Activated T-helper 1 cell treated with anti-CD3 and anti-CD28 coated beads, Interleukin-12 subunit alpha, Interleukin-12 subunit beta, Interleukin-2, Interleukin-4 antibody, amounts not matched to agents 30 ng/mL and 10 ng/mL and 1 ng/mL, durations not matched to agents 14 hours and 24 hours and 36 hours (primary cell): ENCODE data around the gene BCAS3. TPM values are rescaled to one million over a fixed set of nuclear protein-coding genes. Genes with fewer than 3 reads are reported as not detected.

Experiments used
- DNase-seq: peaks from one replicate; pipeline ENCODE4 v3.0.0; 2021; ENCODE audit warnings: low spot score
- H3K27ac Mint-ChIP-seq: one replicate; pipeline ENCODE4 v1.8.0; 2021; ENCODE audit warnings: mild to moderate bottlenecking, mixed read lengths
- H3K27me3 Mint-ChIP-seq: one replicate; pipeline ENCODE4 v1.8.0; 2022; ENCODE audit warnings: mild to moderate bottlenecking, moderate library complexity, mixed read lengths; ENCODE audit not compliant: insufficient read depth
- H3K36me3 Mint-ChIP-seq: one replicate; pipeline ENCODE4 v1.8.0; 2021; ENCODE audit warnings: low read depth, mixed read lengths
- H3K4me1 Mint-ChIP-seq: one replicate; pipeline ENCODE4 v1.8.0; 2021; ENCODE audit warnings: low read depth, mixed read lengths
- H3K4me3 Mint-ChIP-seq: one replicate; pipeline ENCODE4 v1.8.0; 2021; ENCODE audit warnings: mild to moderate bottlenecking, moderate library complexity, mixed read lengths
- H3K9me3 Mint-ChIP-seq: one replicate; pipeline ENCODE4 v1.8.0; 2021; ENCODE audit warnings: mixed read lengths
- intact Hi-C: fragments of 100-400 bp; cut with micrococcal nuclease; formaldehyde crosslinking; loops from one replicate; pipeline ENCODE4 v1.15.1; 2024
- total RNA-seq: library from RNA; stranded (reverse); gene quantifications from 2 replicates; pipeline ENCODE4 v1.2.3, GENCODE V29; 2022

The BCAS3 gene
- total RNA-seq, 1 donor from 2014 or later, result 8.3 TPM

DNA sequence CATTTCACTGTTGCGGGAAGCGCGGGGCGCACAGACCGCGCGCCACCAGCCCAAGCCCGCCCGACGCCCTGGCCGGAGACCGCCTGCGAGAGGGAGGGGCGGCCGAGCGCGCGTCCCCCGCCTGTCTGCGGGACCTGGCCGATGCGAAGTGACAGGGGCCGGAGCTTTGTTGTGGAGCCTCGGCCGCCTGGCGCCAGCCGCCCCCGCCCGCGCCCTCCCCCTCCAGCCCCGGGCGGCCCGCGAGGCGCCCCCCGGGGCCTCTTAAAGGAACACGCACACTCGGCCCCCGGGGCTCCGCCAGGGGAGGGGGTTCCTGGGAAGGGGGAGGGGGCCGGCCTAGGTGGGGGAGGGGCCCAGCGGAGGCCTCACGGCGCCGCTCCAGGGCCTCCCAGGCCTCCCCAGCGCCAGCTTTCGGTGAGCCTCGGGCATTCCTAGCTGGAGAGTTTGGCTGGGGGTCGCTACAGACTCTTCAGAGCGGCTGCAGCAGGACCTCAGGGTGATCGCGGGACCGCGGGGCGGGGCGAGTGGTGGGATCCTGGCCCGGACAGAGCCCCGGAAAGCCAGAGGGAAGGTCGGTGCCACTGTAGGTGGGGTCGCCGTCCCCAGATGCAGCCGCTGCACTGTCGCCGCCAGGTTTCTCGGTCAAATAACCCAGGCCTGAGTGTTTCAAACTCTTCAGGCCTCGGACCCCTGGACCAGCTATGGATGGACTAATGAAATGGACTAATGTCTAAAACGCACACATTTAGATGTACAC lies 719.6 kb downstream of the BCAS3 start:
- DNase-seq, result no peak
- Mint-ChIP-seq H3K27ac (no peak overlapping the region), H3K4me1 (peaks cover 13% of the 10 kb centered on the region), H3K4me3 (no peak overlapping the region), H3K36me3 (no peaks in the 10 kb centered on the region), H3K27me3 (peaks cover 55% of the 10 kb centered on the region), H3K9me3 (no peaks in the 10 kb centered on the region)
- intact Hi-C loops, result no loop called here

- peak overlapping the region; percentile 56 for H3K4me3 Mint-ChIP-seq
Observed at GRCh38 chr17:61398721-61399130, 721.1 kb downstream of the BCAS3 start.

GRCh38 chr17:61399131-61400065 lies 721.7 kb downstream of the BCAS3 start, which contains the start of gene TBX2:
Gene TBX2, plus strand, starts transcription at chr17:61399843. Its CDS starts 334 bp downstream, at chr17:61400177.
- H3K4me3 Mint-ChIP-seq, result peak within 1 kb of the TSS; percentile 56
- H3K36me3 Mint-ChIP-seq, result peaks cover 2% of the 10 kb centered on the region
- no peak for DNase-seq
- peaks cover 29% of the 10 kb centered on the region for H3K4me1 Mint-ChIP-seq
- intact Hi-C loops, result loop anchor here (5.0 to 10.0 kb wide), 2 partner anchors 235 to 677 kb away; no protein-coding TSS in a partner anchor
- H3K27ac Mint-ChIP-seq, result peak within 1 kb of the TSS; percentile 78
- H3K9me3 Mint-ChIP-seq, result no peaks in the 10 kb centered on the region
- peaks cover 56% of the 10 kb centered on the region for H3K27me3 Mint-ChIP-seq

More at GRCh38 chr17:61398721-61399130, 721.1 kb downstream of the BCAS3 start:
- Mint-ChIP-seq H3K4me1 (peaks cover 28% of the 10 kb centered on the region), H3K36me3 (peaks cover 2% of the 10 kb centered on the region), H3K27ac (peak overlapping the region; percentile 78), H3K9me3 (no peaks in the 10 kb centered on the region), H3K27me3 (peaks cover 58% of the 10 kb centered on the region)
- intact Hi-C loops, result loop anchor here (1.0 kb wide), 1 partner anchor 55 kb away; no protein-coding TSS in a partner anchor
- no peak for DNase-seq

DNA sequence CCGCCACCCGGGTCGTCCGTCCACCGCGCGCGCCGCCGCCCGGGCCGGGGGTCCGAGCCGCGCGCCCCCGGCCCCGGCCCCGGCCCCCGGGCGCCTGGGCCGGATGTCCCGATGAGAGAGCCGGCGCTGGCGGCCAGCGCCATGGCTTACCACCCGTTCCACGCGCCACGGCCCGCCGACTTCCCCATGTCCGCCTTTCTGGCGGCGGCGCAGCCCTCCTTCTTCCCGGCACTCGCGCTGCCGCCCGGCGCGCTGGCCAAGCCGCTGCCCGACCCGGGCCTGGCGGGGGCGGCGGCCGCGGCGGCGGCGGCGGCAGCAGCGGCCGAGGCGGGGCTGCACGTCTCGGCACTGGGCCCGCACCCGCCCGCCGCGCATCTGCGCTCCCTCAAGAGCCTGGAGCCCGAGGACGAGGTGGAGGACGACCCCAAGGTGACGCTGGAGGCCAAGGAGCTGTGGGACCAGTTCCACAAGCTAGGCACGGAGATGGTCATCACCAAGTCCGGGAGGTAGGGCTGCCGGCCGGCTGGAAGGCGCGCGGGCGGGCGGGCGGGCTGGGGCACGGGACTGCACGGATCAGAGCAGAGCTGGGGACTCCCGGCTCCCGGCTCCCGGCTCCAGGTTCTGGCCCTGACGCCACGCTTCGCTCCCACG lies 722.5 kb downstream of the BCAS3 start:
- Mint-ChIP-seq H3K4me1 (peaks cover 29% of the 10 kb centered on the region), H3K36me3 (peaks cover 2% of the 10 kb centered on the region), H3K4me3 (no peak overlapping the region), H3K9me3 (no peaks in the 10 kb centered on the region), H3K27me3 (peaks cover 53% of the 10 kb centered on the region), H3K27ac (no peak overlapping the region)
- intact Hi-C loops, result loop anchor here (5.0 to 10.0 kb wide), 2 partner anchors 235 to 678 kb away; no protein-coding TSS in a partner anchor
- DNase-seq, result no peak

DNA sequence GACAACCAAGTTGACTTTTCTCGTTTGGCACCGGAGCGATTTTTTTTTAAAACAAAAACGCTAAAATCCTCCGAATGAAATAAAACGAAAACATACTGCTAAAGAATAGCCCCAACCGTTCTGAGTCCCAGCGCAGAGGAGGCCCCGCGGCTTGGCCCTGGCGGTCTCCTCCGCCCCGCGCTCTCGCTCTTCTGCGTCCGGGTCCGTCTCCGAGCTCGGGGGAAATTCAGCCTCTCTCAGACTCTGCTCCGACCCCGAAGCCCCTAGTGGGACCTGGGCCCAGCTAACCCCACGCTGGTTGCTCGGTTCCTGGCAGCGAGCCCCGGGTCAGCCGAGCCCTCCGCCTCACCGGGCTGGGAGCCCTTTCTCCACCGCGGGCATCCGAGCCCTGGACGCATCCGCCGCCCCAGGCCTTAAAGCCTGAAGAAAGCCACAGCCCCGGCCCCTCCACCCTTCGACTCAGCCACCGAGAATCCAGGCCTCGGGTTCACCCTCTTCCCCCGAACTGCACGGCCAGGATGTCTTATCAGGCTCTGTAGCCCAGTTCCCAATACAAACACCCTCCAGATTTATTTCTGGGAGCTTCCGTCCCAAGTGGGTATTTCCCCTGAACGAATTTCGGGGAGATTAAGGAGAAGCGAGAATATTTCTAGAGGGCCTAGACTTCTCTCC lies 723.2 kb downstream of the BCAS3 start:
- H3K4me1 Mint-ChIP-seq, result peaks cover 29% of the 10 kb centered on the region
- peaks cover 49% of the 10 kb centered on the region for H3K27me3 Mint-ChIP-seq
- H3K4me3 Mint-ChIP-seq, result no peak overlapping the region
- no peaks in the 10 kb centered on the region for H3K9me3 Mint-ChIP-seq
- DNase-seq, result no peak
- intact Hi-C loops, result loop anchor here (5.0 to 10.0 kb wide), 2 partner anchors 234 to 679 kb away; no protein-coding TSS in a partner anchor
- H3K36me3 Mint-ChIP-seq, result peaks cover 2% of the 10 kb centered on the region
- H3K27ac Mint-ChIP-seq, result peak overlapping the region; percentile 23

- peak overlapping the region; percentile 34 for H3K27ac Mint-ChIP-seq
- no peak for DNase-seq
- H3K4me3 Mint-ChIP-seq, result no peak overlapping the region
- peaks cover 29% of the 10 kb centered on the region for H3K4me1 Mint-ChIP-seq
- no peaks in the 10 kb centered on the region for H3K9me3 Mint-ChIP-seq
- intact Hi-C loops, result loop anchor here (2.0 to 10.0 kb wide), 3 partner anchors 51 to 679 kb away; partner anchors contain the start of gene TBX4
- H3K27me3 Mint-ChIP-seq, result peaks cover 53% of the 10 kb centered on the region
- peaks cover 2% of the 10 kb centered on the region for H3K36me3 Mint-ChIP-seq
Observed at GRCh38 chr17:61401389-61402072, 723.9 kb downstream of the BCAS3 start.

DNA sequence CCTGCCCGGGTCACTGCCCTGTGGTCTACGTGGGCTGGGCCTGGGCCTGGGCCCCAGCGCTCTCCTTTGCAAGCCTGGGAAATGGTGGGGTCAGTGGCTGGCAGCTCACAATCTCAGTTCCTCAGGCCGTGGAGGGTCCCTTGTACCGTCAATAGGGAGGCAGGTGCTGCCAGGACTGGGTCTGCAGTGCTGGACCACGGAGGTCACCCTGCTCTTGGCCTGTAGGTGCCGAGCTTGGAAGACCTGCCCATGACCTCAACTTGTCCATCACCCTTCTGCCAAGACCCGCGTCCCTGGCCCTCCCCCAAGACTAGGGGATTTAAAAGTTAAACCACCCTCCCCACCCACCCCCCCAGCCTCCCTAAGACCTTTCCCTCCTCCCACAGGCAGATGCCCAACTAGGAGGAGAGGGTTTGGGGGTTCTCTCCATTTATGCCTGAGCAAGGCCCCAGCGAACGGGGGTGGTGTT lies 724.5 kb downstream of the BCAS3 start:
- peaks cover 2% of the 10 kb centered on the region for H3K36me3 Mint-ChIP-seq
- peaks cover 29% of the 10 kb centered on the region for H3K4me1 Mint-ChIP-seq
- H3K9me3 Mint-ChIP-seq, result no peaks in the 10 kb centered on the region
- peaks cover 59% of the 10 kb centered on the region for H3K27me3 Mint-ChIP-seq
- H3K27ac Mint-ChIP-seq, result no peak overlapping the region
- DNase-seq, result no peak
- intact Hi-C loops, result loop anchor here (2.0 to 10.0 kb wide), 3 partner anchors 51 to 680 kb away; partner anchors contain the start of gene TBX4
- H3K4me3 Mint-ChIP-seq, result peak overlapping the region; percentile 49

DNA sequence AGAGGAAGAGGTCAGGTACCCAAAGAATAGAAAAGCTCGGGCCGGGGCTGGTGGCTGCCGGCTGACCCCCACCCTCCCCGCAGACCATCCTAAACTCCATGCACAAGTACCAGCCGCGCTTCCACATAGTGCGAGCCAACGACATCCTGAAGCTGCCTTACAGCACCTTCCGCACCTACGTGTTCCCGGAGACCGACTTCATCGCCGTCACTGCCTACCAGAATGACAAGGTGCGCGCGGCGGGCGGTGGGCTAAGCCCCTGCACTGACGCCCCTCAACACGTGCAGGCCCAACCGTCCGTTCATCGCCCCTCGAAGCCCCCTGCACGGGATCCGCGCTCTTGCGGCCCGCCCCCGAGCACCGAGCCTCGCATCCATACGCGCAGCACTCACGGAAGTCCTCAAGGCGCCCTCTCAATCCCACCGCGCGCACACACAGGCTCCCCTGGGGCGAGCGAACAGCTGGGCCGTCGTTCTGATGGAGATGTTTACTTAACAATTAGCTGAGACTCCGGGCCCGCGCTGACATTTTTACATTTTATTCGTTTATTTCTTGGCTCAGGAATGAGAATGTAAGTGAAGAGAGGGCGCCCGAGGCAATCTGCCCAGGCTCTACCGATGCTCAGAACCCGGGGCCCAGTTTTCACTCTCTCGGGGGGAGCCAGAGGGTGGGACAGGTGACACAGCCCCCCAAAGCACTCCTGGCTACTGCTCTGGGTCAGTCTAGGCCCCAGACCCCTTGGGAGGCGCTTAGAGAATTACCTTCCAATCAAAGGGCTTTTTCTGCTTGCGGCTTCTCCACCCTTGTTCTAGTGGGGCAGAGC lies 725.5 kb downstream of the BCAS3 start:
- Mint-ChIP-seq H3K27ac (peak overlapping the region; percentile 48), H3K4me3 (peak overlapping the region; percentile 49), H3K36me3 (peaks cover 2% of the 10 kb centered on the region), H3K9me3 (no peaks in the 10 kb centered on the region), H3K4me1 (peaks cover 29% of the 10 kb centered on the region), H3K27me3 (peaks cover 63% of the 10 kb centered on the region)
- intact Hi-C loops, result loop anchor here (2.0 to 10.0 kb wide), 3 partner anchors 50 to 681 kb away; partner anchors contain the start of gene TBX4
- DNase-seq, result no peak

- peaks cover 24% of the 10 kb centered on the region for H3K4me1 Mint-ChIP-seq
- intact Hi-C loops, result loop anchor here (2.0 to 10.0 kb wide), 3 partner anchors 49 to 682 kb away; partner anchors contain the start of gene TBX4
- H3K4me3 Mint-ChIP-seq, result no peak overlapping the region
- peak overlapping the region; percentile 48 for H3K27ac Mint-ChIP-seq
- peaks cover 2% of the 10 kb centered on the region for H3K36me3 Mint-ChIP-seq
- H3K9me3 Mint-ChIP-seq, result no peaks in the 10 kb centered on the region
- DNase-seq, result no peak
- H3K27me3 Mint-ChIP-seq, result peaks cover 63% of the 10 kb centered on the region
Observed at GRCh38 chr17:61403801-61404662, 726.4 kb downstream of the BCAS3 start.

GRCh38 chr17:61404663-61404912 lies 726.9 kb downstream of the BCAS3 start:
- DNase-seq, result no peak
- Mint-ChIP-seq H3K4me1 (peaks cover 24% of the 10 kb centered on the region), H3K27me3 (peaks cover 65% of the 10 kb centered on the region), H3K27ac (no peak overlapping the region), H3K36me3 (peaks cover 2% of the 10 kb centered on the region), H3K9me3 (no peaks in the 10 kb centered on the region), H3K4me3 (no peak overlapping the region)
- intact Hi-C loops, result loop anchor here (5.0 to 10.0 kb wide), 2 partner anchors 230 to 682 kb away; no protein-coding TSS in a partner anchor
